GM12875 (cell line): ENCODE data around the gene KIF17.

ENCODE experiments used
- H3K4me3 ChIP-seq: one replicate; pipeline ENCODE4 v1.5.1; 2011; ENCODE audit warnings: low read depth, low read length, control low read depth
- TF ChIP-seq, protein P1 (sequence below): IDR thresholded peaks from 2 replicates; pipeline ENCODE4 v1.5.1; 2011; ENCODE audit warnings: low read depth, mild to moderate bottlenecking, control low read depth, inconsistent platforms, low read length, moderate library complexity, borderline replicate concordance; ENCODE audit not compliant: insufficient read depth

KIF17 gene

DNA sequence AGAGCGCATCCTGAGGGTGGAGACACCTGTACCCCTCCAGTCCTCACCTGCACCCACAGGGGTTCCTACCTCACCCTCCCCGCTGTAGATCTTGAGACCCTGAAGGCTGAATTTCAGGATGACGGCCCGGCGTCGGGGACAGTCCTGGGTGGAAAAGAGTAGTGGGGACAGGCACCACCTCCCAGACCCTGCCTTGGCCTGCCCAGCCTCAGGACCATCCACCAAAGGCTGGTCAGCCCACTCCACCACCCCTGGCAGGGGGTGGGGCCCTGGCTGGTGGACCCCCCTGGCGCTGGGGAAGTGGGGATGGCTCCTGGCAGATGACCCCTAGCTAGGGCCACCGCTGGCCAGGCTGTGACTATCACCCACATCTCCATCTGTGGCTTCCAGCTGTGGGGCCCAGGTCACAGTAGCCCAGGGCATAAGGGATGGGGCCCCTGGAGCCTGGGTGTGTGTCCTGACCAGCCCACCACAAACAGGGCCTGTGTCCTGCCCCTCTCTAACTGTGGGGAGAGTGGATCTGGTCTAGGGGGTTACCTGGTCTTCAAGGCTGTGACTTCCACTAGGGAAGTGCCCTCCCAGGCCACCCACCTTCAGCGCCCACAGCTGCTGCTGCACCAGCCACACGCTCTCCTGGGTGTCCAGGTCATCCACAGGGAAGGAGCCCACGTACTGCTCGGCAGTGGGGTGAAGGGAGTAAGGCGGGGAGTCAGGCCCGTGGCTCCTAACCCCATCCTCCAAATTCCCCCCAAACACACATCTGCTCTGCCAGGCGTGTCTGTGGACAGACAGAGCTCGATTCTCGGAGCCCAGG lies 9.3 kb upstream of the KIF17 start:
- no peak overlapping the region for H3K4me3 ChIP-seq
- TF ChIP-seq, protein P1, sequence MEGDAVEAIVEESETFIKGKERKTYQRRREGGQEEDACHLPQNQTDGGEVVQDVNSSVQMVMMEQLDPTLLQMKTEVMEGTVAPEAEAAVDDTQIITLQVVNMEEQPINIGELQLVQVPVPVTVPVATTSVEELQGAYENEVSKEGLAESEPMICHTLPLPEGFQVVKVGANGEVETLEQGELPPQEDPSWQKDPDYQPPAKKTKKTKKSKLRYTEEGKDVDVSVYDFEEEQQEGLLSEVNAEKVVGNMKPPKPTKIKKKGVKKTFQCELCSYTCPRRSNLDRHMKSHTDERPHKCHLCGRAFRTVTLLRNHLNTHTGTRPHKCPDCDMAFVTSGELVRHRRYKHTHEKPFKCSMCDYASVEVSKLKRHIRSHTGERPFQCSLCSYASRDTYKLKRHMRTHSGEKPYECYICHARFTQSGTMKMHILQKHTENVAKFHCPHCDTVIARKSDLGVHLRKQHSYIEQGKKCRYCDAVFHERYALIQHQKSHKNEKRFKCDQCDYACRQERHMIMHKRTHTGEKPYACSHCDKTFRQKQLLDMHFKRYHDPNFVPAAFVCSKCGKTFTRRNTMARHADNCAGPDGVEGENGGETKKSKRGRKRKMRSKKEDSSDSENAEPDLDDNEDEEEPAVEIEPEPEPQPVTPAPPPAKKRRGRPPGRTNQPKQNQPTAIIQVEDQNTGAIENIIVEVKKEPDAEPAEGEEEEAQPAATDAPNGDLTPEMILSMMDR = no peak

DNA sequence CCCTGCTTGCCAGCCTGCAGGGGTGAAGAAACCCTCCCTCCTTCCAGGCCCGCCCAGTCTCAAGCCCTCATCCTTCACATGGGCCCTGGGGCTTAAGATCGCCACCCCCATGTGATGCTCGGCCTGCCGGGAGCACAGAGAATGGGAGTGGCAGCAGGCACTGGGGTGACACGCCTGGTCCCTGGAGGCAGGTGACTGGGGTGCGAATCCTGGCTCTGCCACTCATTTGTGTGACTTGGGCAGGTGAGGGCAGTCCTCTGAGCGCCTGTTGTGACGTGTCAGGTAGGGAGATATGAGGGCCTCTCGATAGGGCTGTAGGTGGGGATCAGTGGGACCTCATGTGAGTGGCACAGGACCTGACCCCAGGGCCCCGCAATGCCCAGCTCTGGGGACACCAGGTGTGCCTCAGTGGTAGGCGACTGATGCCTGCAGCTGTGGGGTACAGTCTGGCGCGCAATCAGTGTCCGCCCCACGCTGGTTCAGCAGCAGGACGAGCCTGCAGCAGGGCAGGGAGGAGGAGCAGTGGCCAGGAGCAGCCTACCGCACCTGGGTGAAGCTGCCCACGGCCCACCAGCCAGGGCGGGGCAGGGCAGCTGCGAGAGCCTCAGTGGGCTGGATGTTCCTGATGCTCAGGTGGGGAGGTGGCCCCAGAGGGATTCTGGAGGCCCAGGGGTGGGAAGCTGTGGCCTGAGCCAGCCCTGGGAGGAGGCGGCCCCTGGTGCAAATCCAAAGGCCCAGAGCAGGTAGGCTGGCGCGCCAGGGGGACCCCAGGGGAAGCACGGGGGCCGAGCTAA lies 8.5 kb upstream of the KIF17 start:
- no peak overlapping the region for H3K4me3 ChIP-seq
- TF ChIP-seq, protein P1 = no peak

DNA sequence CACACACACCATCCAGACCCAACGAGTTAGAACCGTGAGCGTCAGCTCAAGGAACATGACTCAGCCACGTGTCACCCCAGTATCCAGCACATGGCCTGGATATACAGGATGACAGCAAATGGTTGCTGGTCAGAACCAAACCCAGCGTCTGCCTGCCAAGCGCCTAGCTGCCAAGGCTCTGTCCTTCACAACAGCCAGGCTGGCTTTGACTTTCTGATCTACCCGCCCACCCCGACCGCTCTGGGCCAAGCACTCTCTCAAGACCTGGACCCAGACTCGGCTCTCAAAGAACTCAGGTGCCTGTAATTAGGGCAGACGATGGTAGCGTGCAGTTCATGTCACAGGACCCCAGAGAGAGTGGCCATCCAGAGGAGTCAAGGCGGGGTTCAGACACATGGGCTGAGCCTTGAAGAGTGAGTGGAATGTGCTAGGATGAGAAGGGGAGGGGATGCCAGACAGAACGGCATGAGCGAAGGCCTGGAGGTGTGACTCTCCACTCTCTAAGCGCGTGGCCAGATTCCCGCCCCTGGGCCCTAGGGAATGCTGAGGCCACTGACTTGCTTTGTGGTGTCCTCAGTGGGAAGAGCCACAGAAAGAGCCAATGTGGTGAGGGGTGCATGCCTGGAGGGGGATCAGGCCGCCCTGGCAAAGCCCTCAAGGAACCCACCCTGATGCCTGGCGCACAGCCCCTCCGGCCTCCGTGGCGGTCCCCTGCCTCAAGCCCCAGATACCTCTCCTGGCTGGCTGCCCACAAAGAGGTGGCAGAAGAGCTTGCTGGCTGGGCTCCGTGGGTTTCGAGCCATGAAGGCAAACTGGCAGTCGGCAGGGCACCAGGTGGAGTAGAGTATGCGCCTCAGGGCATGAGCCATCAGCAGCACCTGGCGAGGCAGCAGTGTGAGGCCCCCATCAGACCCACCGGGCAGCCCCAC lies 7.6 kb upstream of the KIF17 start:
- TF ChIP-seq, protein P1 = no peak
- no peak overlapping the region for H3K4me3 ChIP-seq

DNA sequence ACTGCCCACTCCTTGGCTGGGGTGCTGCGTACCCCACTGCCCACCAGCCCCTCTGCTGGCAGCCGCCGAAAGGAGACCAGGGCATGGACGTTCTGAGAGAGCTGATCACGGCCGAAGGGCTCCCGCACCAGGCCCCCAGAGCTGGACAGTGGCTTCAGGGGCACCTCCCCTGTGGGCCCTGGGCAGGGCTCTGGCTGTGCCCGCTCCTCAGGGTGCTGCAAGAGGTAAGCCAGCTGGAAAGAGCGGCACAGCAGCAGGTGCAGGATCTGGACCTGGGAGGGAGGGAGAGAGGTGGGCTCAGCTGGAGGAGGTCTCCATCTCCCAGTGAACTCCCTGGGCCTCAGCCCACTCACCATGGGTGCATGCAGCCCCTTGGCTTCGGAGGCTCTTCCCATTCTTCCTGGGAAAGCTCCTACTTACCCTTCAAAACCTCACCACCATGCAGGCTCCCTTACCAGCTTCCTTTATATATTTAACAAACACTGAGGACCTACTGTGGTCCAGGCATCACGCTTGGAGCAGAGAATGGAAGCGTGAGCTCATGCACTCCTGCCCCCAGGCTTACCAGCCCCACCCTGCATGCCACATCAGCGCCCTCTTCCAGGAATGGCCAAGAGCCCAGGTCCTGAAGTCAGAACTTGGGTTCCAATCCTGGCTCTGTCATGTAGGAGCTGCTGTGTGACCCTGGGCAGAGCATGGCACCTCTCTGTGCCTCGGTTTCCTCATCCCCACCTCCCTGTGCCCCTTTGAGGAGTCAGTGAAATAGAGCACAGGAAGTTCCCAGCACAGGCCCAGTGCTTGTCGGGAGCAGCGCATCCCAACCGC lies 6.8 kb upstream of the KIF17 start:
- no peak overlapping the region for H3K4me3 ChIP-seq
- TF ChIP-seq, protein P1 = no peak

DNA sequence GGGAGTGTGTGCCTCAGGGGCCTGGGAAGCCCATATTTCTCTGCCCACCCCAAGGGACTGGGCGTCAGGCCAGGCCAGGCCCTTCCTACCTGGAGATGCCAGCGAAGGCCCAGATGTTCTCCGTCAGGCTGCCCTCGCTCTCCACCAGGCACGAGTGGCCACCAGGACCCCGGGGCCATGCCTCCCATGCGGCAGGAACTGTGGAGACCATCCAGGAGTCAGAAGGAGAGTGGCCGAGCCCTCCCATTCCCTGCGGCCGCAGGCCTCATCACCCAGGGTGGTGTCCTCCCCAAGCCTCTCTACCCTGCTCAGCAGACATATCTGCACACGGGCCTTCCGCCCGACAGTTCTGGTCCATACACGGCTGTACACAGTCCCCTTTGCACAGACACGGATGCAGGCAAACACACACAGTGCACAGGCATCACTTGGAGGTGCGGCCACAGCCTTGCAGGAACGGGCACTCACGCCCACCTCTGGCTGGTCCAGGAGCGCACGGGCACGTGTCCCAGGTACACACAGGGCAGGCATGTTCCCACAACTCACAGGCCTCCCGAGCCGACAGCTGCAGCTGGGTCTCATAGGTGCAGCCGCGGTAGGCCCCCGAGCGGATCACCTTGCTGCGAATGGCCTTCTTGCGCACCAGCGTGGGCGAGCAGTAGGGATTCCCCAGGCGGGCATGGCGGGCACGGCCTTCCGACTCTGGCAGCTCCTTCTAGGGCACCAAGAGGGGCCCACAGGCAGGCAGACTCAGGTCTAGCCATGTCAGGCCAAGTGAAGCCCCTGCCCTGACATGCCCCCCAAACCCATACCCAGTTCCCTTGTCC lies 5.9 kb upstream of the KIF17 start:
- H3K4me3 ChIP-seq = no peak overlapping the region
- TF ChIP-seq, protein P1 = no peak
